ENCODE measurements around the gene ATOX1.
A peak's percentile ranks its signal among the peaks of the same experiment; 100 is the strongest.

Gene ATOX1

DNA sequence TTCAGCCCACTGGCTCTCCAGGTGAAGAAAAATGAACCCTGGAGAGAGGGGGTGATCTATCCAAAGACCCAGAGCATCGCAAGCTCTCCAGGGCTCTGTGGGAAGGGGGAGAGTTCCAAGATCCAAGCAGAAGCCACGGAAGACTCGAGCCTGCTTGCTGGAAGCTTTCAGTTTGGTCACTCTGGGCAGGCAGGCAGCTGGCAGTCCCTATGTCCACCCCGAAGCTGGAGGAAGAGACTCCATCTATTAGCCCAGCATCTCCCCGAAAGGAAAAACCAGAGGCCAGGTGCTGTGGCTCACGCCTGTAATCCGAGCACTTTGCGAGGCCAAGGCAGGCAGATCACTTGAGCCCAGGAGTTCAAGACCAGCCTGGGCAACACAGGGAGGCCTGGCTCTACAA is 61.0 kb downstream of the ATOX1 start:
- DNase-seq (ENCODE audit: low spot score), result no peak

DNA sequence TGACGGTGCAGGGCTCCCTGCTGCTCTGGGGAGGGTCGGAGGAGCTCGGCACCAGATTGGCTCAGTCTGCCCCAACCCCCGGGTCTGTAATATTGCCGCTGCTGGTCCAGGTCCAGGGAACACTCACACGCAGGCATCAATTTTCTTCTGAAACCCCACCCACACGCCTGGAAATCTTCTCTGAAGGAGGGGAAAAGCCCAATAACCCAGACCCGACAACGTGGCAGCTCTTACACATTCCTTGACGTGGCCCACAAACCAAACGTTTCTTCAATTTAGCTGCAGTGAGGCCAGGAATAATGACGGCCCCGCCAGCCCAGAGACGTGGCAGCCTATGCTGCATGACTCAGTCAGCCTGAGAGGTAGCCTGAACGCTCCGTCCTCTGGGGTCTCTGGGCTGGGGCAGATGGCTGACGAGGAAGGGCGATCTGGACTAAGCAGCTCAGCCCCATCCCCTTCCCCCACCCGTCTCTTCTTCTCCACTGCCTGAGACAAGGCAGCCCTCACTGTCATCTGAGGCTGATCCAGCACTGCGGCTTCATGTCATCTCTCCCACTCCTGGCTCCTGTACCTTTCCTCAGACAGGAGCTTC is 61.9 kb downstream of the ATOX1 start:
- peak; percentile 80 for DNase-seq (ENCODE audit: low spot score)

DNA sequence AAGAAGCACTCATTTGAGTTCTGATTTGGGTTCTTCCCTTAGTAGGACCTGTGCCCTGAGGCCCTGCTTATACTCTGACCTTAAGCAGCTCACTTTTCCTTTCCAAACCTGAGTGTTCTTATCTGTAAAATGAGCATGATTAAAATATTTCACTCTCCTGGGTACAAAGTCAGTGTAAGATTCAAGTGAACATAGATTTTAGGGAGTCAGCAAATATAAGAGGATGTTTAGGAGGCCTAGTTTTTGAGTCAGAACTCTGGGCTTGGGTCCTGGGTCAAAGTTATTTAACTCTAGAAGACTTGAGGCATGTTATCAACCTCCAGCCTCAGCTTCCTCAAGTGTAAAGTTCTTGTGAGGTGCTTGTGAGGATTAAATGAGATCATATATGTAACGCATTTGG is 63.0 kb downstream of the ATOX1 start:
- no peak for DNase-seq (ENCODE audit: low spot score)

DNA sequence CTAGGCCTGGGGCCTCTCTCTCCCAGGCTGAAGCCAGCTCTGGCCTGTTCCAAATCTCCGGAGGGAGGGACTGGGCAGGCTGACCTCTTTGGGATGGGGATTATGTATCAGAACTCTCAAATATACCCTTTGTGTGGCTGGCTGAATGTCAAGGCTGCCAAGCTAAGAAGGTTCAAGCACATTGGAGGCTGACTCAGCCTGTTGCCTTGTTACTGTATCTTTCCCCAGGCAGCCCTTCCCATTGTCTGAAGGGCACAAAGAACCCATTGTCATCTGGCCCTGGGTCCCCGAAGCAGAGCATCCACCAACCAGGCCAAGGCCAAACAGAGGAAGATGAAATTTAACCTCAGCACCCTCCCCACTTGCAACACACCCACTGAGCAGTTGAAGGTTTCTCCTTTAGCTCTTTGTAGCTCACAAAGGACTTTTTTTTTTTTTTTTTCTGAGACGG is 64.4 kb downstream of the ATOX1 start:
- no peak for DNase-seq (ENCODE audit: low spot score)

Data from AG08396 (cell line).